ENCODE results near the gene SLC2A13.

Gene SLC2A13

DNA sequence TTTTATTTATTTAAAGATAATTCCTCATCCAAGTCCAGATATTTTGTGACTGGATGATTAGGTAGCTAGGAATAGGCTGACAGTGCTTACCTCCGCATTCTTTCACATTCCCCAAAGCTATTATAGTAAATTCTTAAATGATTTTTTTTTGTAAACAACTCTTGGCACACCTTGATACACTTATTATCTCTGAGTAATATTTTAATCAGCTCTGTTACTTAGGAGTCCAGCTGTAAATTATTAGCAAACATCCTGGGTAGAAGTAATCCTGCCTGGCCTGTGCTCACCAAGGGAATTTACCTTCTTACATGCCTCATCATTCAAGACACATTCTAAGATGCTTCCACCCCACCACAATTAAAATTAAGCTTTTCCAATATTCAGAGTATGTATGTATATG is 186.1 kb downstream of the SLC2A13 start:
- Histone ChIP-seq H3K27ac (ENCODE audit: low read depth, low read length) (no peak overlapping the region), H4K20me1 (ENCODE audit: low read depth, low read length) (no peaks in the 10 kb centered on the region), H3K9me3 (ENCODE audit: insufficient read depth, low read length) (no peaks in the 10 kb centered on the region), H3K79me2 (ENCODE audit: insufficient read depth, low read length) (no peaks in the 10 kb centered on the region), H3K27me3 (ENCODE audit: low read length) (no peaks in the 10 kb centered on the region), H3K4me3 (ENCODE audit: insufficient read depth, low read length, poor library complexity, severe bottlenecking) (no peak overlapping the region), H3K4me2 (ENCODE audit: low read depth, low read length, poor library complexity, severe bottlenecking) (no peak overlapping the region), H2AFZ (ENCODE audit: low read depth, low read length, severe bottlenecking) (no peak overlapping the region), H3F3A (ENCODE audit: insufficient read depth) (no peaks in the 10 kb centered on the region), H3K9ac (ENCODE audit: low read length) (no peak overlapping the region), H3K36me3 (ENCODE audit: low read length) (no peaks in the 10 kb centered on the region), H3K9me2 (replicated peaks; ENCODE audit: insufficient read depth, low read length) (no peaks in the 10 kb centered on the region)
- TF ChIP-seq, protein P1, sequence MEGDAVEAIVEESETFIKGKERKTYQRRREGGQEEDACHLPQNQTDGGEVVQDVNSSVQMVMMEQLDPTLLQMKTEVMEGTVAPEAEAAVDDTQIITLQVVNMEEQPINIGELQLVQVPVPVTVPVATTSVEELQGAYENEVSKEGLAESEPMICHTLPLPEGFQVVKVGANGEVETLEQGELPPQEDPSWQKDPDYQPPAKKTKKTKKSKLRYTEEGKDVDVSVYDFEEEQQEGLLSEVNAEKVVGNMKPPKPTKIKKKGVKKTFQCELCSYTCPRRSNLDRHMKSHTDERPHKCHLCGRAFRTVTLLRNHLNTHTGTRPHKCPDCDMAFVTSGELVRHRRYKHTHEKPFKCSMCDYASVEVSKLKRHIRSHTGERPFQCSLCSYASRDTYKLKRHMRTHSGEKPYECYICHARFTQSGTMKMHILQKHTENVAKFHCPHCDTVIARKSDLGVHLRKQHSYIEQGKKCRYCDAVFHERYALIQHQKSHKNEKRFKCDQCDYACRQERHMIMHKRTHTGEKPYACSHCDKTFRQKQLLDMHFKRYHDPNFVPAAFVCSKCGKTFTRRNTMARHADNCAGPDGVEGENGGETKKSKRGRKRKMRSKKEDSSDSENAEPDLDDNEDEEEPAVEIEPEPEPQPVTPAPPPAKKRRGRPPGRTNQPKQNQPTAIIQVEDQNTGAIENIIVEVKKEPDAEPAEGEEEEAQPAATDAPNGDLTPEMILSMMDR (IDR thresholded peaks at IDR 0.05; ENCODE audit: insufficient read depth, low read length, poor library complexity, severe bottlenecking): no peak
- TF ChIP-seq EZH2phosphoT487 (conservative IDR thresholded peaks at IDR 0.05; ENCODE audit: low read length): no peak

DNA sequence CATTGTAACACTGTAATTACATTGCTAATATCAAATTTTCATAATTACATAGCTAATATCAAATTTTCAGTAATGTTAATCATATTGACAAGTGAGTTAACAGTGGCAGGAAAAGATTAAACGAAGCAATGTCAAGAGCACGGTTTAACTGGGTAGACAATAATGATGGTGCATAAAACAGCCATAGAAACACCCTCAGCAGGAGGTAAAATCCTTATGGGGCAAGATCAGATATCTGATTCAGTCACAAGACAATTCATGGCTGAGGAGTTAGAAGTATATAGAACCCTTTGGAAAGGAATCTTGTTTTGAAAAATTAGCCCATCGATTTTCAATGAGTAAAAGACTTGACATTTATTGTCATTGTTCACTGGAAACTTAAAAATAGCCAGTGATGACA is 190.6 kb downstream of the SLC2A13 start:
- H3K27me3 ChIP-seq (ENCODE audit: low read length): no peaks in the 10 kb centered on the region
- no peak for TF ChIP-seq EZH2phosphoT487 (conservative IDR thresholded peaks at IDR 0.05; ENCODE audit: low read length)
- TF ChIP-seq, protein P1 (IDR thresholded peaks at IDR 0.05; ENCODE audit: insufficient read depth, low read length, poor library complexity, severe bottlenecking): no peak
- H3K4me3 ChIP-seq (ENCODE audit: insufficient read depth, low read length, poor library complexity, severe bottlenecking): no peak overlapping the region
- no peaks in the 10 kb centered on the region for H3K79me2 ChIP-seq (ENCODE audit: insufficient read depth, low read length)
- no peaks in the 10 kb centered on the region for H3K9me2 ChIP-seq (replicated peaks; ENCODE audit: insufficient read depth, low read length)
- no peaks in the 10 kb centered on the region for H3K36me3 ChIP-seq (ENCODE audit: low read length)
- H4K20me1 ChIP-seq (ENCODE audit: low read depth, low read length): no peaks in the 10 kb centered on the region
- H3K27ac ChIP-seq (ENCODE audit: low read depth, low read length): no peak overlapping the region
- no peak overlapping the region for H3K9ac ChIP-seq (ENCODE audit: low read length)
- no peaks in the 10 kb centered on the region for H3F3A ChIP-seq (ENCODE audit: insufficient read depth)
- no peak overlapping the region for H3K4me2 ChIP-seq (ENCODE audit: low read depth, low read length, poor library complexity, severe bottlenecking)
- H3K9me3 ChIP-seq (ENCODE audit: insufficient read depth, low read length): no peaks in the 10 kb centered on the region
- H2AFZ ChIP-seq (ENCODE audit: low read depth, low read length, severe bottlenecking): no peak overlapping the region

DNA sequence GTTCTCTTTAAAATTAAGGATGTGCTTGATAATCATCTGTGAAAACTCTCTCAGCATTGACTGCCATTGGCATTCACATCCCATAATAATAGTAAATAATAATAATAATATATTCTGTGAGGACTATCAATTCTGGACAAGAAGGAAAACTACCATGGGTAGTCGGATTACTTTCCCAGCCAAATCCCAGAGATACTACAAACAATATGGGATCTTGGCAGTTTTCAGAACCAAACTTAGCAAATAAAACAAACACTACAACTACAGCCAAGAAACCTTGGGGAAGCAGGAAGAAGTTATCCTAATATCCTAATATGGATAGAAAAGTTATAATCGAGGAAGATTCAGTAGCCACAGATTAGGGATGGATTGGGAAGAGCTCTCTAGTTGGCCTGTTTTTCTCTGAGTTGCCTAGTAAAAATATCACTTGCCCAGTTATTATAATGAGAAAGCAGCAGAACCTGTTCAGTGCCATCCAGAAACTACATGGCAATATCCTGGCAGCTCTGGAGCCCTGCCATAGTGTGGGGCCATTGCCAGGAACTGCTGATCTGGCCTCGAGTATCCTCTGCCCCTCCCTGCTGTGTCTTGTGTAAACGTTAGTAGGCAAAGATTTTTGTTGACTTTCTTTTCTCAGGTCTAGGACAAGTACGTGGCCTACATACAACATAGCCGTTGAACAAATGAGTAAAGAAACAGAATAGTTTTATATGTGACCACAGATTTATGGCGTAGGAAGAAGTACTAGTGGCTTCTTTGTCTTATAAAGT is 193.5 kb downstream of the SLC2A13 start:
- no peak overlapping the region for H3K9ac ChIP-seq (ENCODE audit: low read length)
- H3K36me3 ChIP-seq (ENCODE audit: low read length): no peaks in the 10 kb centered on the region
- no peak overlapping the region for H3K4me2 ChIP-seq (ENCODE audit: low read depth, low read length, poor library complexity, severe bottlenecking)
- H3K9me3 ChIP-seq (ENCODE audit: insufficient read depth, low read length): no peaks in the 10 kb centered on the region
- no peak overlapping the region for H3K27ac ChIP-seq (ENCODE audit: low read depth, low read length)
- no peak overlapping the region for H3K4me3 ChIP-seq (ENCODE audit: insufficient read depth, low read length, poor library complexity, severe bottlenecking)
- no peaks in the 10 kb centered on the region for H3K9me2 ChIP-seq (replicated peaks; ENCODE audit: insufficient read depth, low read length)
- H3K27me3 ChIP-seq (ENCODE audit: low read length): no peaks in the 10 kb centered on the region
- no peaks in the 10 kb centered on the region for H3F3A ChIP-seq (ENCODE audit: insufficient read depth)
- TF ChIP-seq EZH2phosphoT487 (conservative IDR thresholded peaks at IDR 0.05; ENCODE audit: low read length): no peak
- TF ChIP-seq, protein P1 (IDR thresholded peaks at IDR 0.05; ENCODE audit: insufficient read depth, low read length, poor library complexity, severe bottlenecking): no peak
- no peaks in the 10 kb centered on the region for H4K20me1 ChIP-seq (ENCODE audit: low read depth, low read length)
- no peaks in the 10 kb centered on the region for H3K79me2 ChIP-seq (ENCODE audit: insufficient read depth, low read length)
- H2AFZ ChIP-seq (ENCODE audit: low read depth, low read length, severe bottlenecking): no peak overlapping the region
